ENCODE measurements around the gene SLC5A6. TPM values are rescaled to one million over a fixed set of nuclear protein-coding genes. Genes with fewer than 3 reads are reported as not detected.

The SLC5A6 gene
- polyA plus RNA-seq, 1 experiment, result 33.7 TPM

DNA sequence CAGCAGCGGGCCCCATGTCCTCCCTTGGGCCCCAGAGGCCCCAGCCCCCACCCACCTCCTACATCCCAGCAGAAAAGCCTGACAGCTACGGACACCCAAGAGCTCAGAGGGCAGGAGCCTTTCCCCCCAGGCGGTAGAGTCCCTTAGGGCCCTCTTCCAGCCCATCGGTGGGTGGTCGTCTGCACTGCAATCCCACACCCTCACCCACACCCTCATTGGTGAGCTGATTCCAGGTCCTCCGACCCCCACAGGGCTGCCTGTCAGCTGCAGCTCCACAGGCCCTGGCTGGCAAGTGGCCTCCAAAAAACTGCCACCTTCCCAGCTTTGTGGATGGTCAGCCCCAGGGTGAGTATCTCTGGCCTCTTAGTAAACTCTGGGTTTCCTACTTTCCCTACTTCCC is 52.8 kb downstream of the SLC5A6 start:
- no peaks in the 10 kb centered on the region for H3K36me3 ChIP-seq (ENCODE audit: control insufficient read depth, insufficient read depth, low read length)
- CTCF ChIA-PET, result interaction anchor here (0.6 to 1.6 kb wide), 2 partner anchors 11 to 216 kb away, joined by 3 to 7 read pairs; no protein-coding TSS in a partner anchor
- POLR2A ChIA-PET, result no interaction called here

DNA sequence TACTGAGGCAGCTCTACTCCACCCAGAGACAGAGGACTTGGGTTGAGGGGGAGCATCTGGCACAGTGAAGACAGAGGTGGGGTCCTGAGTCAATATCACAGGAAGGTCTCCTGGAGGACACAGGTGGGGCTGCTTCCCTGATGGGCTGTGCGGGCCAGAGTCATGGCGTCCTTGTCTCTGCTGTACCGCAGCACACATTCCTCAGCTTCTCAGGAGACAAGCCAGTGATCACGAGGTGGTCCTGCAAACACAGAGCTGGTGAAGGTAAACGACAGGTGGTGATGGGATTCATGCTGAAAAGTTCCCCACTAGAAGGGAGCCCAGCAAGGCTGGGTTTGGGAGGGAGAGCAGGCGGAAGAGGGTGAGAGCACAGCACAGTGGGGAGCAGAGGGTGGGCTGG is 53.6 kb downstream of the SLC5A6 start:
- ChIA-PET CTCF (interaction anchor here (1.3 to 1.6 kb wide), 3 partner anchors 11 to 13 kb away, joined by 4 to 8 read pairs (median 7); no protein-coding TSS in a partner anchor), POLR2A (no interaction called here)
- no peak for DNase-seq (ENCODE audit: low read depth)
- Histone ChIP-seq H3K36me3 (ENCODE audit: control insufficient read depth, insufficient read depth, low read length) (no peaks in the 10 kb centered on the region), H3K4me3 (ENCODE audit: low read depth, low read length) (no peak overlapping the region), H3K27me3 (ENCODE audit: control insufficient read depth, insufficient read depth, low read length) (peaks cover 3% of the 10 kb centered on the region; the same call in 1 of the 2 replicates)
- TF ChIP-seq, protein P1, sequence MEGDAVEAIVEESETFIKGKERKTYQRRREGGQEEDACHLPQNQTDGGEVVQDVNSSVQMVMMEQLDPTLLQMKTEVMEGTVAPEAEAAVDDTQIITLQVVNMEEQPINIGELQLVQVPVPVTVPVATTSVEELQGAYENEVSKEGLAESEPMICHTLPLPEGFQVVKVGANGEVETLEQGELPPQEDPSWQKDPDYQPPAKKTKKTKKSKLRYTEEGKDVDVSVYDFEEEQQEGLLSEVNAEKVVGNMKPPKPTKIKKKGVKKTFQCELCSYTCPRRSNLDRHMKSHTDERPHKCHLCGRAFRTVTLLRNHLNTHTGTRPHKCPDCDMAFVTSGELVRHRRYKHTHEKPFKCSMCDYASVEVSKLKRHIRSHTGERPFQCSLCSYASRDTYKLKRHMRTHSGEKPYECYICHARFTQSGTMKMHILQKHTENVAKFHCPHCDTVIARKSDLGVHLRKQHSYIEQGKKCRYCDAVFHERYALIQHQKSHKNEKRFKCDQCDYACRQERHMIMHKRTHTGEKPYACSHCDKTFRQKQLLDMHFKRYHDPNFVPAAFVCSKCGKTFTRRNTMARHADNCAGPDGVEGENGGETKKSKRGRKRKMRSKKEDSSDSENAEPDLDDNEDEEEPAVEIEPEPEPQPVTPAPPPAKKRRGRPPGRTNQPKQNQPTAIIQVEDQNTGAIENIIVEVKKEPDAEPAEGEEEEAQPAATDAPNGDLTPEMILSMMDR (IDR thresholded peaks at IDR 0.05; ENCODE audit: insufficient read depth, low read depth, low read length), result no peak

More for the DNA sequence above, 52.8 kb downstream of the SLC5A6 start:
- TF ChIP-seq, protein P1 (IDR thresholded peaks at IDR 0.05; ENCODE audit: insufficient read depth, low read depth, low read length), result no peak
- no peak overlapping the region for H3K4me3 ChIP-seq (ENCODE audit: low read depth, low read length)
- no peak for DNase-seq (ENCODE audit: low read depth)
- peaks cover 3% of the 10 kb centered on the region; the same call in 1 of the 2 replicates for H3K27me3 ChIP-seq (ENCODE audit: control insufficient read depth, insufficient read depth, low read length)

DNA sequence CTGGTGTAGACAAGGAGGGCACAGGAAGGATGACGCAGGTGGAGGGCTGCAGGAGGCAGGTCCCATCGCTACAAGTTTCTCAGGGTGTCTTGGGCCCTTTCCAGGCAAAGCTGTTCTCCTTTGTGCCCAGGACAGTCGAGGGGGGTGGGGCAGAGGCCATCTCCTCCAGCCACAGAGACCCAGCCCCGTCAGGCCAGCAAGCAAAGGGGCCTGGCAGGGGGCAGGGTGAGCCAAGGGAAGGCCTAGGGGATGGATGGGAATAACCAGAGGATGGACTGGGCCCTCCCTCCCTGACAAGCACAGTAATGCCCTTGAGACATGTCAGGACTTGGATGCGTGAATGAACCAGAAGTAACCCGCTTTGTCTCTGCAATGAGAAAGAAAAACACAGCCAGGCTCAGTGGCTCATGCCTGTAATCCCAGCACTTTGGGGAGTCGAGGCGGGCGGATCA is 57.0 kb downstream of the SLC5A6 start:
- ChIA-PET POLR2A (no interaction called here), CTCF (interaction anchor here (1.1 kb wide), 1 partner anchor 15 kb away, joined by 4 read pairs; no protein-coding TSS in a partner anchor)
- H3K4me3 ChIP-seq (ENCODE audit: low read depth, low read length), result no peak overlapping the region

DNA sequence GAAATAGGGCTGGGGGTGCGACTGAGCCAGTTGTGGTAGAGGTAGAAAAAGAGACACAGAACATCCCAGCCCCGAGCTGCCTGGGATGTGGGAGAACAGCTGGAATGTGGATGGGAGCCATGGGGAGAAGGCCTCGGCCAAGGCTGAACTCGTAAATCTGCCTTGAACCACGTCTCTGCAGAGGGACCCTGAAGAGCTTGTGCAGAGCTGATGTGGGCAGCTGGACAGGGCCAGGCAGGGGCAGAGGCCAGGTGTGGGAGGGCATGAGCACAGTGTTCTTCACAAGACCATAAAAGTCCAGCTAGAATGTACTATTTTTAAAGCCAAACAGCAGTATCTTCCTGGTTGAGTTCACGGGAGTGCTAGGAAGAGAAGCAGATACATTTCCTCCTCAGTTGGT is 57.6 kb downstream of the SLC5A6 start:
- no peaks in the 10 kb centered on the region for H3K36me3 ChIP-seq (ENCODE audit: control insufficient read depth, insufficient read depth, low read length)
- POLR2A ChIA-PET, result interaction anchor here (0.5 kb wide), 1 partner anchor 112 kb away, joined by 3 read pairs; no protein-coding TSS in a partner anchor
- peaks cover 12% of the 10 kb centered on the region for H3K27me3 ChIP-seq (ENCODE audit: control insufficient read depth, insufficient read depth, low read length)
- CTCF ChIA-PET, result interaction anchor here (1.1 kb wide), 1 partner anchor 16 kb away, joined by 4 read pairs; no protein-coding TSS in a partner anchor
- H3K4me3 ChIP-seq (ENCODE audit: low read depth, low read length), result no peak overlapping the region
- no peak for DNase-seq (ENCODE audit: low read depth)
- TF ChIP-seq, protein P1 (IDR thresholded peaks at IDR 0.05; ENCODE audit: insufficient read depth, low read depth, low read length), result no peak

More for the DNA sequence above, 57.0 kb downstream of the SLC5A6 start:
- TF ChIP-seq, protein P1 (IDR thresholded peaks at IDR 0.05; ENCODE audit: insufficient read depth, low read depth, low read length), result no peak
- Histone ChIP-seq H3K27me3 (ENCODE audit: control insufficient read depth, insufficient read depth, low read length) (peaks cover 12% of the 10 kb centered on the region), H3K36me3 (ENCODE audit: control insufficient read depth, insufficient read depth, low read length) (no peaks in the 10 kb centered on the region)
- no peak for DNase-seq (ENCODE audit: low read depth)

DNA sequence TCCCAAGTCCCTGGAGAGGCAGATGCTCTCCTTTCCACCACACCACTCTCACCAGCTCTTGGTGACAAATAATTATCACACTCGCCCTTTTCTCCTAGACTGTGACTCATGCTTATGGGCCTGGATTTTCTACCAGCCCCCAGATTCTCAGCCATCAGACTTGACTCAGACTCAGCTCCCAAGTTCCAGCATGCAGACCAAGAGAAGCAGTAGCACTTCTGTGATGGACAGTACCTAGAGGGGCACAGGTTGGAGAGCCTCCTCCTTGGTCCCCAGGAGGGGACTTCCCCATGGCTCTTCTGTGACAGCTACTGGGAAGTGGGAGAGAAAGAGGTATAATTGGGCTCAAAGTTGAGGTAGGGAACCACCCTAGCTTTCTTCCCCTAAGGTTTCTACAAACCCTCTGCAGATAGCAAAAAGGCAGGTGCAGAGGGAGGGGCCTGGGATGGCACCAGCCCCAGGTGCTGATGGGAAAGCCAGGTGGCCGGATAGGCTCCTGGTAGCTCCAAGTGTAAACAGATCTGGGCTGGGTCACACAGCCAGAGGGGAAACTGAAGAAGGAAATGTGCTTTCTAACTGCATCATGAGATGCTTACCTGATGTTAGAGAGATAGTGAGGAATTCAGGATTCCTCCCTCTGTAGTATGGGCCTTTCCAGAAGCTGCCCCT is 59.1 kb downstream of the SLC5A6 start:
- Histone ChIP-seq H3K36me3 (ENCODE audit: control insufficient read depth, insufficient read depth, low read length) (no peaks in the 10 kb centered on the region), H3K27me3 (ENCODE audit: control insufficient read depth, insufficient read depth, low read length) (peaks cover 11% of the 10 kb centered on the region), H3K4me3 (ENCODE audit: low read depth, low read length) (no peak overlapping the region)
- TF ChIP-seq, protein P1 (IDR thresholded peaks at IDR 0.05; ENCODE audit: insufficient read depth, low read depth, low read length), result no peak
- no peak for DNase-seq (ENCODE audit: low read depth)
- POLR2A ChIA-PET, result no interaction called here
- CTCF ChIA-PET, result interaction anchor here (1.0 to 2.0 kb wide), 4 partner anchors 17 to 126 kb away, joined by 3 to 6 read pairs (median 4); no protein-coding TSS in a partner anchor

Measured in BJ (cell line).